H9 (cell line): ENCODE data around the gene F11R. TPM values are rescaled to one million over a fixed set of nuclear protein-coding genes. Genes with fewer than 3 reads are reported as not detected.

Experiments used
- DNase-seq: peaks from one replicate; pipeline ENCODE4 v3.0.0-alpha.2; 2017
- H2AFZ ChIP-seq: one replicate; pipeline ENCODE4 v1.6.1; 2013; ENCODE audit warnings: mild to moderate bottlenecking, low read length, control low read depth, moderate library complexity
- H2AK5ac ChIP-seq: 2 replicates; pipeline ENCODE4 v1.6.1; 2013; ENCODE audit warnings: low read length, control low read depth, mixed read lengths; ENCODE audit not compliant: insufficient read length
- H2BK120ac ChIP-seq: one replicate; pipeline ENCODE4 v1.6.1; 2013; ENCODE audit warnings: low read depth, mild to moderate bottlenecking, low read length, control low read depth, inconsistent platforms; ENCODE audit not compliant: poor library complexity, severe bottlenecking
- H2BK12ac ChIP-seq: 2 replicates; pipeline ENCODE4 v1.6.1; 2013; ENCODE audit warnings: low read length, control low read depth, mixed read lengths, low read depth; ENCODE audit not compliant: insufficient read length
- H2BK15ac ChIP-seq: 2 replicates; pipeline ENCODE4 v1.6.1; 2013; ENCODE audit warnings: low read depth, low read length, control low read depth
- H2BK20ac ChIP-seq: one replicate; pipeline ENCODE4 v1.6.1; 2013; ENCODE audit warnings: low read depth, mild to moderate bottlenecking, low read length, control low read depth, inconsistent platforms; ENCODE audit not compliant: poor library complexity, severe bottlenecking
- H2BK5ac ChIP-seq: 2 replicates; pipeline ENCODE4 v1.6.1; 2013; ENCODE audit warnings: low read length, control low read depth, mixed read lengths; ENCODE audit not compliant: insufficient read length
- H3K14ac ChIP-seq: 2 replicates; pipeline ENCODE4 v1.6.1; 2013; ENCODE audit warnings: low read length, control low read depth; ENCODE audit not compliant: insufficient read depth
- H3K18ac ChIP-seq: 2 replicates; pipeline ENCODE4 v1.6.1; 2013; ENCODE audit warnings: low read depth, mild to moderate bottlenecking, mixed read lengths, low read length, control low read depth; ENCODE audit not compliant: insufficient read length
- H3K23ac ChIP-seq: 2 replicates; pipeline ENCODE4 v1.6.1; 2013; ENCODE audit warnings: low read length, control low read depth, mixed read lengths, low read depth; ENCODE audit not compliant: insufficient read length
- H3K23me2 ChIP-seq: 2 replicates; pipeline ENCODE4 v1.6.1; 2013; ENCODE audit warnings: low read depth, mild to moderate bottlenecking, mixed read lengths, low read length, control low read depth; ENCODE audit not compliant: insufficient read length, poor library complexity, severe bottlenecking
- H3K27ac ChIP-seq: 2 replicates; pipeline ENCODE4 v1.5.1; 2013; ENCODE audit warnings: low read length, control low read depth, mixed read lengths, low read depth; ENCODE audit not compliant: insufficient read length
- H3K27me3 ChIP-seq: 2 replicates; pipeline ENCODE4 v1.6.1; 2013; ENCODE audit warnings: low read length, control low read depth, inconsistent platforms; ENCODE audit not compliant: insufficient read depth
- H3K4ac ChIP-seq: 2 replicates; pipeline ENCODE4 v1.6.1; 2013; ENCODE audit warnings: low read depth, mild to moderate bottlenecking, control low read depth, inconsistent platforms, low read length, moderate library complexity
- H3K4me1 ChIP-seq: 2 replicates; pipeline ENCODE4 v1.6.1; 2013; ENCODE audit warnings: low read length, control low read depth, inconsistent platforms; ENCODE audit not compliant: insufficient read depth
- H3K4me2 ChIP-seq: 2 replicates; pipeline ENCODE4 v1.6.1; 2013; ENCODE audit warnings: low read length, control low read depth, mixed read lengths; ENCODE audit not compliant: insufficient read length, insufficient read depth
- H3K56ac ChIP-seq: 2 replicates; pipeline ENCODE4 v1.6.1; 2013; ENCODE audit warnings: low read depth, mild to moderate bottlenecking, mixed read lengths, low read length, control low read depth; ENCODE audit not compliant: insufficient read length
- H3K79me1 ChIP-seq: 2 replicates; pipeline ENCODE4 v1.6.1; 2013; ENCODE audit warnings: low read depth, mild to moderate bottlenecking, moderate library complexity, low read length, control low read depth, inconsistent platforms; ENCODE audit not compliant: insufficient read depth, poor library complexity, severe bottlenecking
- H3K79me2 ChIP-seq: 2 replicates; pipeline ENCODE4 v1.6.1; 2013; ENCODE audit warnings: low read length, control low read depth, inconsistent platforms; ENCODE audit not compliant: insufficient read depth
- H3K9ac ChIP-seq: 2 replicates; pipeline ENCODE4 v1.6.1; 2013; ENCODE audit warnings: low read length, control low read depth, mixed read lengths; ENCODE audit not compliant: insufficient read length; ENCODE audit errors: extremely low read depth
- H3K9me3 ChIP-seq: one replicate; pipeline ENCODE4 v1.6.1; 2013; ENCODE audit warnings: low read depth, low read length, inconsistent platforms; ENCODE audit not compliant: control insufficient read depth
- H3T11ph ChIP-seq: one replicate; pipeline ENCODE4 v1.6.1; 2013; ENCODE audit warnings: mild to moderate bottlenecking, low read length, control low read depth, inconsistent platforms
- H4K20me1 ChIP-seq: one replicate; pipeline ENCODE4 v1.6.1; 2013; ENCODE audit not compliant: control insufficient read depth, insufficient read length, insufficient read depth
- H4K5ac ChIP-seq: 2 replicates; pipeline ENCODE4 v1.6.1; 2013; ENCODE audit warnings: low read depth, mild to moderate bottlenecking, mixed read lengths, low read length, control low read depth; ENCODE audit not compliant: insufficient read length
- H4K8ac ChIP-seq: replicated peaks from 2 replicates; pipeline ENCODE4 v1.6.1; 2013; ENCODE audit warnings: low read length, control low read depth, mixed read lengths, low read depth; ENCODE audit not compliant: insufficient read length
- H4K91ac ChIP-seq: 2 replicates; pipeline ENCODE4 v1.6.1; 2013; ENCODE audit warnings: low read depth, mild to moderate bottlenecking, moderate library complexity, mixed read lengths, low read length, control low read depth; ENCODE audit not compliant: insufficient read length
- H3K27ac Mint-ChIP-seq, 3 experiments: 2 replicates in 2 of 3; 3 replicates in 1 of 3; pipeline ENCODE4 v1.8.0; 2020 to 2021; ENCODE audit warnings: mixed read lengths in 3 of 3, mild to moderate bottlenecking in 1 of 3, moderate library complexity in 1 of 3
- H3K27me3 Mint-ChIP-seq: 2 replicates; pipeline ENCODE4 v1.8.0; 2021; ENCODE audit warnings: low read depth, mild to moderate bottlenecking, moderate library complexity, mixed read lengths
- H3K36me3 Mint-ChIP-seq, 3 experiments: 2 replicates in 2 of 3; 3 replicates in 1 of 3; pipeline ENCODE4 v1.8.0; 2020 to 2021; ENCODE audit warnings: low read depth in 3 of 3, mixed read lengths in 3 of 3; ENCODE audit not compliant: insufficient read depth in 1 of 3
- H3K4me1 Mint-ChIP-seq, 2 experiments: 2 replicates each; pipeline ENCODE4 v1.8.0; 2020; ENCODE audit warnings: mixed read lengths in 2 of 2
- H3K4me3 Mint-ChIP-seq, 2 experiments: 2 replicates in 1 of 2; 3 replicates in 1 of 2; pipeline ENCODE4 v1.8.0; 2020 to 2021; ENCODE audit warnings: mild to moderate bottlenecking in 2 of 2, mixed read lengths in 2 of 2, moderate library complexity in 1 of 2
- H3K9me3 Mint-ChIP-seq, 2 experiments: 2 replicates in 1 of 2; 3 replicates in 1 of 2; pipeline ENCODE4 v1.8.0; 2020; ENCODE audit warnings: mild to moderate bottlenecking in 2 of 2, mixed read lengths in 2 of 2, moderate library complexity in 1 of 2
- CTCF ChIP-seq: fragments of 200-600 bp; sonication (generic); conservative IDR thresholded peaks from 3 replicates; pipeline ENCODE4 v1.8.0; 2021; ENCODE audit warnings: antibody characterized with exemption, mild to moderate bottlenecking
- whole genome bisulfite sequencing: extraction: QIAGEN DNeasy Blood & Tissue Kit; methylation state at CpG from one replicate; pipeline ENCODE4 v1.1.7; 2013; ENCODE audit warnings: missing lambda C conversion rate, low lambda C conversion rate, mixed read lengths; ENCODE audit not compliant: insufficient read length; ENCODE audit errors: extremely low coverage; 5-methylcytosine and 5-hydroxymethylcytosine counted together
- total RNA-seq: library from RNA; stranded (reverse); gene quantifications from 2 replicates; pipeline ENCODE4 v1.2.1, GENCODE V29; 2021

F11R gene
- total RNA-seq, 1 experiment from 2014 or later, result 174 TPM

DNA sequence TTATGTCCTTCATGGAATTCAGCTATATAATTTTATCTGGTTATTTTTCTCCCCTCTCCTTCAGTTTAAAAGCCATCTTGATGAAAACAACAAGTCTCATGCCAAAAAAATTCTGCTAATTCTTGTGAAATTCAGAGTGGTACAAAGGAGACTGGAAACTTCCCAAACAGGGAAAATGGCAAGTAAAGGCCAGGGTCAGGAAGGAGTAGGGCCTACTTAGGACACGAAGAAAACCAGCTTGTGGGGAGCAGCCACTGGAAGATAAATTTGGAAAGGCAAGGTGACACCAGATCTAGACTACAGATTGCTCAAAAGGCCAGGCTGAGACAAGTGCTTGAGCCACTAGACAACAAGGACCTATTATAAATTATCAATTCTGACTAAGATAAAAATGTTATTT lies 11.5 kb upstream of the F11R start:
- Mint-ChIP-seq H3K4me3 (no peak overlapping the region), H3K36me3 (peaks cover 6 to 20% (median 18%) of the 10 kb centered on the region in 3 experiments; a peak in 6 of 7 replicates), H3K4me1 (peaks cover 10 to 21% of the 10 kb centered on the region in 2 experiments), H3K9me3 (peaks cover 14 to 15% of the 10 kb centered on the region in 2 experiments; a peak in 4 of 5 replicates), H3K27ac (no peak overlapping the region; a peak in 1 of 7 replicates), H3K27me3 (no peaks in the 10 kb centered on the region)
- WGBS, result no CpG with 5 or more reads among the region's 1 CpG
- no peak overlapping the region for H4K8ac ChIP-seq
- H2BK20ac ChIP-seq, result no peak overlapping the region
- H3K18ac ChIP-seq, result no peak overlapping the region
- H2BK5ac ChIP-seq, result no peak overlapping the region
- TF ChIP-seq CTCF, result no peak
- H3K23me2 ChIP-seq, result no peaks in the 10 kb centered on the region
- H3T11ph ChIP-seq, result no peak overlapping the region
- no peaks in the 10 kb centered on the region; the same call in 1 of the 2 replicates for H3K4me1 ChIP-seq
- no peak overlapping the region for H2BK12ac ChIP-seq
- H3K14ac ChIP-seq, result no peak overlapping the region
- no peak overlapping the region for H2BK15ac ChIP-seq
- H2AFZ ChIP-seq, result no peak overlapping the region
- H3K23ac ChIP-seq, result no peak overlapping the region
- no peak for DNase-seq
- H3K27me3 ChIP-seq, result no peaks in the 10 kb centered on the region
- H3K4me2 ChIP-seq, result no peak overlapping the region
- H3K9me3 ChIP-seq, result no peaks in the 10 kb centered on the region
- no peak overlapping the region for H3K56ac ChIP-seq
- H3K9ac ChIP-seq, result no peak overlapping the region
- no peak overlapping the region for H4K91ac ChIP-seq
- no peak overlapping the region for H3K4ac ChIP-seq
- no peaks in the 10 kb centered on the region for H3K79me1 ChIP-seq
- H3K79me2 ChIP-seq, result no peaks in the 10 kb centered on the region
- H4K5ac ChIP-seq, result no peak overlapping the region
- H2BK120ac ChIP-seq, result no peak overlapping the region
- no peak overlapping the region for H3K27ac ChIP-seq
- no peak overlapping the region for H2AK5ac ChIP-seq
- no peaks in the 10 kb centered on the region for H4K20me1 ChIP-seq
